Neuronal stem cell (in vitro differentiated cells): Measurements from ENCODE around the gene YPEL5.

Experiments
- DNase-seq: peaks from one replicate; pipeline ENCODE4 v3.0.0-alpha.2; 2013; ENCODE audit warnings: low spot score
- H2AFZ ChIP-seq: one replicate; pipeline ENCODE4 v1.6.1; 2013; ENCODE audit warnings: mild to moderate bottlenecking, low read length, inconsistent platforms
- H2AK5ac ChIP-seq: 2 replicates; pipeline ENCODE4 v1.6.1; 2013; ENCODE audit warnings: low read depth, mild to moderate bottlenecking, inconsistent platforms, low read length, moderate library complexity, mixed read lengths
- H2BK120ac ChIP-seq: 2 replicates; pipeline ENCODE4 v1.6.1; 2013; ENCODE audit warnings: low read depth, mild to moderate bottlenecking, inconsistent platforms, low read length, moderate library complexity, mixed read lengths
- H2BK12ac ChIP-seq: one replicate; pipeline ENCODE4 v1.6.1; 2013; ENCODE audit warnings: low read length, inconsistent platforms
- H2BK15ac ChIP-seq: 2 replicates; pipeline ENCODE4 v1.6.1; 2013; ENCODE audit warnings: mild to moderate bottlenecking, low read length, inconsistent platforms, mixed read lengths
- H2BK5ac ChIP-seq: one replicate; pipeline ENCODE4 v1.6.1; 2013; ENCODE audit warnings: inconsistent platforms, mild to moderate bottlenecking, low read length, moderate library complexity
- H3K14ac ChIP-seq: one replicate; pipeline ENCODE4 v1.6.1; 2013; ENCODE audit warnings: low read length, inconsistent platforms
- H3K18ac ChIP-seq: 2 replicates; pipeline ENCODE4 v1.6.1; 2013; ENCODE audit warnings: low read length, inconsistent platforms
- H3K23ac ChIP-seq: 2 replicates; pipeline ENCODE4 v1.6.1; 2013; ENCODE audit warnings: low read depth, mild to moderate bottlenecking, mixed read lengths, low read length, inconsistent platforms; ENCODE audit not compliant: poor library complexity
- H3K27ac ChIP-seq: replicated peaks from 3 replicates; pipeline ENCODE4 v1.5.1; 2013; ENCODE audit warnings: low read length, inconsistent platforms
- H3K27me3 ChIP-seq, 3 experiments: 2 replicates each; pipeline ENCODE4 v1.6.1; 2013; ENCODE audit warnings: low read length in 3 of 3, mild to moderate bottlenecking in 2 of 3, inconsistent platforms in 1 of 3, low read depth in 1 of 3, mixed read lengths in 1 of 3, moderate library complexity in 1 of 3; ENCODE audit not compliant: control insufficient read depth in 3 of 3, insufficient read depth in 3 of 3
- H3K36me3 ChIP-seq, 2 donors: replicated peaks in 1 of 2; 2 replicates each; pipeline ENCODE4 v1.6.1; 2013; ENCODE audit warnings: low read length in 2 of 2; ENCODE audit not compliant: control insufficient read depth in 2 of 2, insufficient read depth in 2 of 2
- H3K4ac ChIP-seq: 2 replicates; pipeline ENCODE4 v1.6.1; 2013; ENCODE audit warnings: inconsistent platforms, mild to moderate bottlenecking, low read length, moderate library complexity
- H3K4me1 ChIP-seq, 2 donors: 1 replicate in 1 of 2; 2 replicates in 1 of 2; pipeline ENCODE4 v1.6.1; 2013; ENCODE audit warnings: low read length in 2 of 2, low read depth in 1 of 2; ENCODE audit not compliant: control insufficient read depth in 2 of 2, insufficient read depth in 1 of 2
- H3K4me2 ChIP-seq: one replicate; pipeline ENCODE4 v1.6.1; 2013; ENCODE audit warnings: mild to moderate bottlenecking, low read length, inconsistent platforms; ENCODE audit not compliant: insufficient read depth, poor library complexity, severe bottlenecking
- H3K4me3 ChIP-seq, 2 donors: 2 replicates each; pipeline ENCODE4 v1.5.1; 2013; ENCODE audit warnings: low read length in 2 of 2, mild to moderate bottlenecking in 2 of 2, inconsistent platforms in 1 of 2, moderate library complexity in 1 of 2
- H3K79me1 ChIP-seq: one replicate; pipeline ENCODE4 v1.6.1; 2013; ENCODE audit warnings: low read depth, mild to moderate bottlenecking, inconsistent platforms, low read length, moderate library complexity
- H3K9ac ChIP-seq: one replicate; pipeline ENCODE4 v1.6.1; 2013; ENCODE audit warnings: mild to moderate bottlenecking, low read depth, low read length, inconsistent platforms; ENCODE audit not compliant: poor library complexity
- H3K9me3 ChIP-seq, 2 donors: replicated peaks in 1 of 2; 2 replicates each; pipeline versions ENCODE3 to v1.6.1; 2013; ENCODE audit warnings: low read length in 2 of 2, mild to moderate bottlenecking in 2 of 2, inconsistent platforms in 1 of 2, low read depth in 1 of 2, mixed read lengths in 1 of 2, moderate library complexity in 1 of 2; ENCODE audit not compliant: control insufficient read depth in 2 of 2, insufficient read depth in 1 of 2
- H4K8ac ChIP-seq: one replicate; pipeline ENCODE4 v1.6.1; 2013; ENCODE audit warnings: low read depth, mild to moderate bottlenecking, inconsistent platforms, low read length, moderate library complexity
- H4K91ac ChIP-seq: one replicate; pipeline ENCODE4 v1.6.1; 2013; ENCODE audit warnings: low read length, low read depth, mild to moderate bottlenecking, inconsistent platforms; ENCODE audit not compliant: poor library complexity
- WGBS, 2 donors: extraction: QIAGEN DNeasy Blood & Tissue Kit; methylation state at CpG; one replicate each; pipeline ENCODE4 v1.1.7; 2013; ENCODE audit warnings: missing lambda C conversion rate in 2 of 2, mixed read lengths in 1 of 2; ENCODE audit not compliant: insufficient read length in 2 of 2, insufficient replicate concordance in 1 of 2; ENCODE audit errors: extremely low coverage in 2 of 2; 5-methylcytosine and 5-hydroxymethylcytosine counted together

Gene YPEL5

GRCh38 chr2:30122362-30122761 is 24.4 kb upstream of the YPEL5 start:
- Histone ChIP-seq H3K9me3 (no peaks in the 10 kb centered on the region), H3K27me3 (peaks cover 0 to 7% (median 0%) of the 10 kb centered on the region in 3 experiments), H3K18ac (peak overlapping the region; percentile 60), H3K79me1 (no peaks in the 10 kb centered on the region), H2AFZ (no peak overlapping the region), H3K27ac (no peak overlapping the region), H3K36me3 (no peaks in the 10 kb centered on the region), H3K23ac (peak overlapping the region; percentile 89), H4K8ac (no peak overlapping the region), H4K91ac (no peak overlapping the region), H2BK5ac (no peak overlapping the region), H2BK15ac (peak overlapping the region; percentile 33), H3K4me3 (no peak overlapping the region), H3K9ac (no peak overlapping the region), H3K14ac (no peak overlapping the region), H2BK120ac (no peak overlapping the region), H3K4me2 (no peak overlapping the region), H2BK12ac (no peak overlapping the region), H3K4ac (no peak overlapping the region), H2AK5ac (peak overlapping the region; percentile 68), H3K4me1 (no peaks in the 10 kb centered on the region)
- no CpG with 5 or more reads among the region's 3 CpGs for WGBS, 2 donors
- no peak for DNase-seq

- Histone ChIP-seq H2BK12ac (no peak overlapping the region), H3K9ac (no peak overlapping the region), H3K27ac (no peak overlapping the region), H3K79me1 (no peaks in the 10 kb centered on the region), H2BK120ac (no peak overlapping the region), H3K36me3 (no peaks in the 10 kb centered on the region), H3K4me2 (no peak overlapping the region), H3K18ac (no peak overlapping the region), H3K27me3 (peaks cover 0 to 5% (median 0%) of the 10 kb centered on the region in 3 experiments), H3K14ac (no peak overlapping the region), H3K9me3 (no peaks in the 10 kb centered on the region), H2BK15ac (no peak overlapping the region), H3K4ac (no peak overlapping the region), H3K4me3 (no peak overlapping the region), H2AFZ (no peak overlapping the region), H3K23ac (no peak overlapping the region), H2AK5ac (no peak overlapping the region), H2BK5ac (no peak overlapping the region), H4K8ac (no peak overlapping the region), H3K4me1 (no peaks in the 10 kb centered on the region), H4K91ac (no peak overlapping the region)
- no peak for DNase-seq
- WGBS, 2 donors = no CpG with 5 or more reads among the region's 9 CpGs
Observed at GRCh38 chr2:30127016-30127893, 19.6 kb upstream of the YPEL5 start.

- no peak overlapping the region for H4K8ac ChIP-seq
- no peak overlapping the region for H3K4ac ChIP-seq
- no peak overlapping the region for H2BK5ac ChIP-seq
- H2AFZ ChIP-seq = no peak overlapping the region
- H2BK120ac ChIP-seq = no peak overlapping the region
- H2BK12ac ChIP-seq = no peak overlapping the region
- no peak overlapping the region for H3K27ac ChIP-seq
- H3K27me3 ChIP-seq = peaks cover 0 to 29% (median 0%) of the 10 kb centered on the region in 3 experiments
- no peaks in the 10 kb centered on the region for H3K36me3 ChIP-seq
- H3K23ac ChIP-seq = no peak overlapping the region
- H3K4me1 ChIP-seq = no peaks in the 10 kb centered on the region
- no peak overlapping the region for H4K91ac ChIP-seq
- no peak overlapping the region for H2AK5ac ChIP-seq
- no CpG with 5 or more reads among the region's 5 CpGs for WGBS, 2 donors
- no peaks in the 10 kb centered on the region for H3K79me1 ChIP-seq
- H3K9me3 ChIP-seq = no peaks in the 10 kb centered on the region
- H3K4me3 ChIP-seq = no peak overlapping the region
- H3K18ac ChIP-seq = no peak overlapping the region
- no peak overlapping the region for H3K9ac ChIP-seq
- no peak overlapping the region for H3K4me2 ChIP-seq
- no peak overlapping the region for H3K14ac ChIP-seq
- no peak overlapping the region for H2BK15ac ChIP-seq
- DNase-seq = no peak
Observed at GRCh38 chr2:30134582-30134981, 12.2 kb upstream of the YPEL5 start.

- Histone ChIP-seq H3K9ac (no peak overlapping the region), H3K79me1 (no peaks in the 10 kb centered on the region), H4K8ac (no peak overlapping the region), H3K14ac (no peak overlapping the region), H3K27me3 (peaks cover 0 to 26% (median 0%) of the 10 kb centered on the region in 3 experiments), H3K18ac (no peak overlapping the region), H3K27ac (no peak overlapping the region), H3K9me3 (no peaks in the 10 kb centered on the region), H3K36me3 (no peaks in the 10 kb centered on the region), H2AK5ac (no peak overlapping the region), H3K4me2 (no peak overlapping the region), H3K4me3 (no peak overlapping the region), H4K91ac (no peak overlapping the region), H2AFZ (no peak overlapping the region), H2BK120ac (no peak overlapping the region), H2BK12ac (no peak overlapping the region), H3K4ac (no peak overlapping the region), H3K23ac (no peak overlapping the region), H2BK5ac (no peak overlapping the region), H2BK15ac (no peak overlapping the region), H3K4me1 (no peaks in the 10 kb centered on the region)
- DNase-seq = no peak
- WGBS, 2 donors = no CpG with 5 or more reads among the region's 3 CpGs
Observed at GRCh38 chr2:30135541-30135940, 11.3 kb upstream of the YPEL5 start.
